Progenitor cell of endocrine pancreas (in vitro differentiated cells): ENCODE data around the gene SOX30. TPM values are rescaled to one million over a fixed set of nuclear protein-coding genes. Genes with fewer than 3 reads are reported as not detected.
"Not testable (repeated sequence)": the region's sequence is repeated elsewhere in the genome, so short reads cannot be mapped to it uniquely, and the experiment has no call there.

Experiments used
- DNase-seq: peaks from one replicate; pipeline ENCODE4 v3.0.0; 2021; ENCODE audit warnings: low spot score; ENCODE audit not compliant: unreplicated experiment
- H3K27ac Mint-ChIP-seq: 2 replicates; pipeline ENCODE4 v1.8.0; 2021; ENCODE audit warnings: mild to moderate bottlenecking, moderate library complexity, mixed read lengths
- H3K27me3 Mint-ChIP-seq: 2 replicates; pipeline ENCODE4 v1.8.0; 2021; ENCODE audit warnings: mixed read lengths
- H3K36me3 Mint-ChIP-seq: 2 replicates; pipeline ENCODE4 v1.8.0; 2022; ENCODE audit warnings: mixed read lengths; ENCODE audit not compliant: insufficient read depth
- H3K4me1 Mint-ChIP-seq: 2 replicates; pipeline ENCODE4 v1.8.0; 2021; ENCODE audit warnings: low read depth, mixed read lengths
- H3K4me3 Mint-ChIP-seq: 2 replicates; pipeline ENCODE4 v1.8.0; 2021; ENCODE audit warnings: low read depth, mild to moderate bottlenecking, moderate library complexity, mixed read lengths
- H3K9me3 Mint-ChIP-seq: 2 replicates; pipeline ENCODE4 v1.8.0; 2021; ENCODE audit warnings: low read depth, mixed read lengths
- CTCF ChIP-seq: fragments of 200-600 bp; sonication (generic); IDR thresholded peaks from one replicate; pipeline ENCODE4 v1.5.0; 2021; ENCODE audit warnings: antibody characterized with exemption, mild to moderate bottlenecking; ENCODE audit not compliant: unreplicated experiment
- long read RNA-seq: library from polyadenylated mRNA; unstranded; transcript quantifications from one replicate; pipeline ENCODE4 v2.0.0, GENCODE V29; 2020
- total RNA-seq: library from RNA; stranded (reverse); gene quantifications from 2 replicates; pipeline ENCODE4 v1.2.1, GENCODE V29; 2021

Gene SOX30
- not detected in 2 replicates for total RNA-seq
- long read RNA-seq, partial matches to known transcripts: 0 of 2 reads
- long read RNA-seq, other reads (novel, unspliced or antisense): 2 of 2 reads

DNA sequence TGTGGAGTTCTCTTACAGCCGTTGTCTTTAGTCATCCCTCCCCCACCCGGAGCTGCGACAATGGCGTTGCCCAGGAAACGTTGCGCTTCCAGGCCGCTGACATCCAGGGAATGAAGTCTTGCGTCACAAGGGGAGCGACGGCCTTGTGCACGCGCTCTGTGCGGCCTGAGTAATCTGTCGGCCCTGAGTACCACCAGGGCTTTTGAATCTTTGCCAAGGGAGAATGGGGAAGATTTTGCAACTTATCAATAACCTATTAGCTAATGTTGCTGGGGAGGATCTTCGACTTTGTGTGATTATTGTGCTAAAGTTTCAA is at the start of gene SOX30:
SOX30 (minus strand) TSS at position 62 of the 316 bp plus-strand sequence. CDS start 360 bp downstream, outside the sequence.
- Mint-ChIP-seq H3K36me3 (peaks cover 9% of the 10 kb centered on the region), H3K27me3 (no peaks in the 10 kb centered on the region), H3K4me3 (no peak within 1 kb of the TSS), H3K27ac (no peak within 1 kb of the TSS), H3K4me1 (no peaks in the 10 kb centered on the region), H3K9me3 (peaks cover 29% of the 10 kb centered on the region)
- DNase-seq: no peak
- TF ChIP-seq CTCF: no peak

GRCh38 chr5:157698674-157699073 is 46.4 kb upstream of the SOX30 start:
- not testable (repeated sequence) for H3K4me1 Mint-ChIP-seq, H3K36me3 Mint-ChIP-seq, H3K4me3 Mint-ChIP-seq, H3K27me3 Mint-ChIP-seq, DNase-seq, H3K27ac Mint-ChIP-seq
- H3K9me3 Mint-ChIP-seq: peaks cover 14% of the 10 kb centered on the region

GRCh38 chr5:157696154-157696553 is 43.9 kb upstream of the SOX30 start:
- H3K9me3 Mint-ChIP-seq: peaks cover 25% of the 10 kb centered on the region
- not testable (repeated sequence) for H3K27me3 Mint-ChIP-seq, H3K4me3 Mint-ChIP-seq, DNase-seq, H3K4me1 Mint-ChIP-seq, H3K27ac Mint-ChIP-seq, H3K36me3 Mint-ChIP-seq

GRCh38 chr5:157693816-157694215 is 41.6 kb upstream of the SOX30 start:
- peaks cover 23% of the 10 kb centered on the region for H3K9me3 Mint-ChIP-seq
- not testable (repeated sequence) for H3K4me1 Mint-ChIP-seq, H3K27ac Mint-ChIP-seq, H3K4me3 Mint-ChIP-seq, H3K27me3 Mint-ChIP-seq, H3K36me3 Mint-ChIP-seq, DNase-seq

GRCh38 chr5:157690690-157691433 is 38.6 kb upstream of the SOX30 start:
- no peak for DNase-seq
- Mint-ChIP-seq H3K9me3 (peaks cover 15% of the 10 kb centered on the region), H3K4me1 (peaks cover 10% of the 10 kb centered on the region), H3K4me3 (no peak overlapping the region), H3K36me3 (peaks cover 2% of the 10 kb centered on the region), H3K27me3 (no peaks in the 10 kb centered on the region), H3K27ac (no peak overlapping the region)
- TF ChIP-seq CTCF: no peak

GRCh38 chr5:157689942-157690689 is 37.9 kb upstream of the SOX30 start:
- H3K36me3 Mint-ChIP-seq: peaks cover 2% of the 10 kb centered on the region
- no peak for DNase-seq
- H3K27ac Mint-ChIP-seq: no peak overlapping the region
- H3K27me3 Mint-ChIP-seq: no peaks in the 10 kb centered on the region
- peaks cover 15% of the 10 kb centered on the region for H3K9me3 Mint-ChIP-seq
- no peak for TF ChIP-seq CTCF
- H3K4me1 Mint-ChIP-seq: peaks cover 12% of the 10 kb centered on the region
- no peak overlapping the region for H3K4me3 Mint-ChIP-seq
